GM19468 (cell line): Measurements from ENCODE around the gene ARRDC5.
"Not testable (repeated sequence)": the region's sequence is repeated elsewhere in the genome, so short reads cannot be mapped to it uniquely, and the experiment has no call there.

ENCODE experiments used
- ATAC-seq: cut with Tn5 transposase; IDR thresholded peaks from one replicate; pipeline ENCODE4 v1.9.1; 2021; ENCODE audit warnings: mild to moderate bottlenecking, moderate library complexity, moderate number of reproducible peaks; ENCODE audit not compliant: unreplicated experiment; ENCODE audit errors: extremely low read depth

ARRDC5 gene

GRCh38 chr19:4910594-4911281 lies 8.0 kb upstream of the ARRDC5 start:
- no peak for ATAC-seq

GRCh38 chr19:4909897-4910593 lies 7.3 kb upstream of the ARRDC5 start:
- ATAC-seq = no peak

GRCh38 chr19:4909156-4909896 lies 6.6 kb upstream of the ARRDC5 start, which contains the start of gene UHRF1:
Gene UHRF1, plus strand, starts transcription at chr19:4909501. Its CDS starts 1,385 bp downstream, at chr19:4910886.
- ATAC-seq = no peak

GRCh38 chr19:4908781-4909155 lies 6.1 kb upstream of the ARRDC5 start:
- ATAC-seq = no peak

- ATAC-seq = no peak
Observed at GRCh38 chr19:4908360-4908759, 5.7 kb upstream of the ARRDC5 start.

GRCh38 chr19:4906963-4907362 lies 4.3 kb upstream of the ARRDC5 start:
- no peak for ATAC-seq

GRCh38 chr19:4904481-4904880 lies 1.8 kb upstream of the ARRDC5 start:
- no peak for ATAC-seq

- ATAC-seq = not testable (repeated sequence)
Observed at GRCh38 chr19:4900879-4901278, 1.8 kb downstream of the ARRDC5 start.

- ATAC-seq = no peak
Observed at GRCh38 chr19:4897146-4897545, 5.5 kb downstream of the ARRDC5 start.

GRCh38 chr19:4896372-4896771 lies 6.3 kb downstream of the ARRDC5 start:
- ATAC-seq = no peak

GRCh38 chr19:4892962-4893361 lies 9.7 kb downstream of the ARRDC5 start:
- not testable (repeated sequence) for ATAC-seq

GRCh38 chr19:4891066-4891465 lies 11.6 kb downstream of the ARRDC5 start:
- no peak for ATAC-seq

GRCh38 chr19:4889034-4889815 lies 13.5 kb downstream of the ARRDC5 start:
- ATAC-seq = no peak

GRCh38 chr19:4887803-4888202 lies 14.9 kb downstream of the ARRDC5 start:
- ATAC-seq = not testable (repeated sequence)

- not testable (repeated sequence) for ATAC-seq
Observed at GRCh38 chr19:4884993-4885392, 17.7 kb downstream of the ARRDC5 start.

- not testable (repeated sequence) for ATAC-seq
Observed at GRCh38 chr19:4882874-4883273, 19.8 kb downstream of the ARRDC5 start.

- no peak for ATAC-seq
Observed at GRCh38 chr19:4879041-4879440, 23.7 kb downstream of the ARRDC5 start.

GRCh38 chr19:4878491-4878968 lies 24.2 kb downstream of the ARRDC5 start:
- ATAC-seq = no peak

GRCh38 chr19:4877753-4878490 lies 24.8 kb downstream of the ARRDC5 start:
- ATAC-seq = no peak
